ENCODE measurements around the gene IL1RAPL2.

DNA sequence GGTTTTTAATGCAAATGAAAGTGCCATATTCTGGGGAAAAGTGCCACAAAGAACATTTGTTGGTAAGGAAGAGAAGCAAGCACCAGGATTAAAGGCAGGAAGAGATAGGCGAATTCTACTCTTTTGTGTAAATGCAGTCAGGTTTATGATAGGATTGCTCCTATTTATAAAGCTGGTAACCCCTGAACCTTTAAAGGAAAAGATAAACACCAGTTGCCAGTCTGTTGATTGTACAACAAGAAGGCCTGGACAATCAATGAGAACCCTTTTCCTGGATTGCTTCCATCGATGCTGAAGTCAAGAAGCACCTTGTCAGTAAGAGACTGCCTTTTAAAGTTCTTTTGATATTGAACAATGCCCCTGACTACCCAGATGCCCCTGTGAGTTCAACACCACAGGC lies 1098.2 kb downstream of the IL1RAPL2 start:
- TF ChIP-seq, protein P1, sequence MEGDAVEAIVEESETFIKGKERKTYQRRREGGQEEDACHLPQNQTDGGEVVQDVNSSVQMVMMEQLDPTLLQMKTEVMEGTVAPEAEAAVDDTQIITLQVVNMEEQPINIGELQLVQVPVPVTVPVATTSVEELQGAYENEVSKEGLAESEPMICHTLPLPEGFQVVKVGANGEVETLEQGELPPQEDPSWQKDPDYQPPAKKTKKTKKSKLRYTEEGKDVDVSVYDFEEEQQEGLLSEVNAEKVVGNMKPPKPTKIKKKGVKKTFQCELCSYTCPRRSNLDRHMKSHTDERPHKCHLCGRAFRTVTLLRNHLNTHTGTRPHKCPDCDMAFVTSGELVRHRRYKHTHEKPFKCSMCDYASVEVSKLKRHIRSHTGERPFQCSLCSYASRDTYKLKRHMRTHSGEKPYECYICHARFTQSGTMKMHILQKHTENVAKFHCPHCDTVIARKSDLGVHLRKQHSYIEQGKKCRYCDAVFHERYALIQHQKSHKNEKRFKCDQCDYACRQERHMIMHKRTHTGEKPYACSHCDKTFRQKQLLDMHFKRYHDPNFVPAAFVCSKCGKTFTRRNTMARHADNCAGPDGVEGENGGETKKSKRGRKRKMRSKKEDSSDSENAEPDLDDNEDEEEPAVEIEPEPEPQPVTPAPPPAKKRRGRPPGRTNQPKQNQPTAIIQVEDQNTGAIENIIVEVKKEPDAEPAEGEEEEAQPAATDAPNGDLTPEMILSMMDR (conservative IDR thresholded peaks at IDR 0.05; ENCODE audit: low read depth, low read length), result no peak
- no peak for TF ChIP-seq CEBPB (IDR thresholded peaks at IDR 0.05; ENCODE audit: low read depth, low read length)
- no peak for TF ChIP-seq NFE2L2 (IDR thresholded peaks at IDR 0.05; ENCODE audit: low read depth, low read length)
- no peak for TF ChIP-seq RAD21 (IDR thresholded peaks at IDR 0.05; ENCODE audit: low read length)
- TF ChIP-seq RFX5 (IDR thresholded peaks at IDR 0.05; ENCODE audit: low read depth, low read length), result no peak
- TF ChIP-seq ELK1 (IDR thresholded peaks at IDR 0.05; ENCODE audit: borderline replicate concordance, low read depth, low read length), result no peak
- no peak for TF ChIP-seq POLR2A (IDR thresholded peaks at IDR 0.05; ENCODE audit: low read depth, low read length)
- TF ChIP-seq MAFK (IDR thresholded peaks at IDR 0.05; ENCODE audit: low read depth, low read length), result no peak
- TF ChIP-seq MAZ (IDR thresholded peaks at IDR 0.05; ENCODE audit: borderline replicate concordance, low read depth, low read length), result no peak
- no peak for TF ChIP-seq CHD1 (IDR thresholded peaks at IDR 0.05; ENCODE audit: low read depth, low read length)
- no peak for TF ChIP-seq USF2 (IDR thresholded peaks at IDR 0.05; ENCODE audit: low read depth, low read length)
